DMS79 treated with DMSO at 0.1 percent for 48 hours (cell line): Measurements from ENCODE around the gene SLC16A8.

Experiments used
- DNase-seq: peaks from one replicate; lab custom pipeline; 2025; lab: John Stamatoyannopoulos, UW

The SLC16A8 gene

GRCh38 chr22:38072322-38073149, 11.4 kb downstream of the SLC16A8 start:
- no peak for DNase-seq

- no peak for DNase-seq
Observed at GRCh38 chr22:38071421-38072321, 12.3 kb downstream of the SLC16A8 start.

GRCh38 chr22:38070250-38070921, 13.6 kb downstream of the SLC16A8 start:
- DNase-seq = no peak

- DNase-seq = no peak
Observed at GRCh38 chr22:38069372-38070249, 14.4 kb downstream of the SLC16A8 start.

- no peak for DNase-seq
Observed at GRCh38 chr22:38068641-38069371, 15.2 kb downstream of the SLC16A8 start.

GRCh38 chr22:38067761-38068360, 16.1 kb downstream of the SLC16A8 start:
- no peak for DNase-seq

- no peak for DNase-seq
Observed at GRCh38 chr22:38067028-38067415, 17.0 kb downstream of the SLC16A8 start.

GRCh38 chr22:38066381-38067027, 17.5 kb downstream of the SLC16A8 start:
- DNase-seq = no peak

- no peak for DNase-seq
Observed at GRCh38 chr22:38065539-38065938, 18.4 kb downstream of the SLC16A8 start.

GRCh38 chr22:38062791-38063190, 21.2 kb downstream of the SLC16A8 start:
- no peak for DNase-seq

- peak; percentile 89 for DNase-seq
Observed at GRCh38 chr22:38056969-38057891, 26.8 kb downstream of the SLC16A8 start, which contains the start of gene PICK1. Gene PICK1, plus strand, starts transcription at chr22:38057404. Its CDS starts 406 bp downstream, at chr22:38057810.

- DNase-seq = peak; percentile 52
Observed at GRCh38 chr22:38051900-38052862, 31.8 kb downstream of the SLC16A8 start.

GRCh38 chr22:38051261-38051660, 32.7 kb downstream of the SLC16A8 start:
- no peak for DNase-seq

GRCh38 chr22:38050720-38051119, 33.3 kb downstream of the SLC16A8 start:
- DNase-seq = no peak

GRCh38 chr22:38049812-38050619, 34.0 kb downstream of the SLC16A8 start:
- DNase-seq = no peak

- DNase-seq = no peak
Observed at GRCh38 chr22:38046070-38046748, 37.8 kb downstream of the SLC16A8 start.
